Endometrial microvascular endothelial cells (primary cell): ENCODE measurements around the gene MYO3B. TPM values are rescaled to one million over a fixed set of nuclear protein-coding genes. Genes with fewer than 3 reads are reported as not detected.

ENCODE experiments used
- in situ Hi-C: cut with HindIII; loops from 2 replicates; pipeline ENCODE4 v1.10.0; 2017; ENCODE audit warnings: low sequenced_read_pairs, low pct_unique_long_range_greater_than_20kb; ENCODE audit errors: inconsistent ontology term
- total RNA-seq: library from RNA; depleted of rRNA; stranded (reverse); fragments of >200 nt; gene quantifications from one replicate; pipeline ENCODE4 v1.2.3, GENCODE V29; 2015; ENCODE audit errors: inconsistent ontology term

The MYO3B gene
- total RNA-seq, 1 donor from 2014 or later, result not detected

DNA sequence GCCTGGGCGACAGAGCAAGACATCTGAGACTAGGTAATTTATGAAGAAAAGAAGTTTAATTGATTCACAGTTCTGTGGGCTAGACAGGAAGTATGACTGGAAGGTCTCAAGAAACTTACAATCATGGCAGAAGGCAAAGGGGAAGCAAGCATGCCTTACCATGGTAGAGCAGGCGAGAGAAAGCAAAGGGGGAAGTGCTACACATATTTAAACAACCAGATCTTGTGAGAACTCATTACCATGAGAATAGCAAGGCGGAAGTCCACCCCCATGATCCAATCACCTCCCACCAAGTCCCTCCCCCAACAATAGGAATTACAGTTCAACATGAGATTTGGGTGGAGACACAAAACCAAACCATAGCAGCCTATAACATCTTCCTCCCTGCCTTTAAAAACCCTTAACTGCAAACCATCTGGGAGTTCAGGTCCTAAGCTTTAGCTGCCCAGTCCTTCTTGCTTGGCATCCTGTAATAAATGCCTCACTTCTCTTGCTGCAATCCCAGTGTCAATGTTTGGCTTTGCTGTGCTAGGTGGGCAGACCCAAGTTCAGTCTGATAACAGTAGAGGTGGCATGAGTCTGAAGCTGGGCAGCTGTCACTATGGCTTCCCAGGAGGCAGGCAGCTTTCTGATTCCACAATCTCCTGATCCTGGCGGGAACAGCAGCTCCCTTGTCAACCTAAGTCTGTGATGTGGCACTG is 526.0 kb downstream of the MYO3B start:
- in situ Hi-C loops, result no loop called here
